Colonic mucosa (tissue), 4 donors: ENCODE measurements around the gene KRT39. TPM values are rescaled to one million over a fixed set of nuclear protein-coding genes. Genes with fewer than 3 reads are reported as not detected.
"Not testable (repeated sequence)": the region's sequence is repeated elsewhere in the genome, so short reads cannot be mapped to it uniquely, and the experiment has no call there.

Source experiments
- DNase-seq: peaks from one replicate; pipeline ENCODE4 v3.0.0-alpha.2; 2020
- H3K27ac ChIP-seq: fragments of 200-600 bp; one replicate; pipeline ENCODE4 v1.8.0; 2021
- H3K27me3 ChIP-seq: fragments of 200-600 bp; one replicate; pipeline ENCODE4 v1.8.0; 2021
- H3K36me3 ChIP-seq: fragments of 200-600 bp; one replicate; pipeline ENCODE4 v1.8.0; 2021
- H3K4me1 ChIP-seq: fragments of 200-600 bp; one replicate; pipeline ENCODE4 v1.8.0; 2021; ENCODE audit warnings: mild to moderate bottlenecking
- H3K4me3 ChIP-seq: fragments of 200-600 bp; one replicate; pipeline ENCODE4 v1.8.0; 2021
- H3K9ac ChIP-seq, 2 donors: one replicate each; pipeline ENCODE4 v1.7.0; 2013; ENCODE audit warnings: control low read depth in 2 of 2, low read depth in 2 of 2, low read length in 2 of 2
- H3K9me3 ChIP-seq: fragments of 200-600 bp; one replicate; pipeline ENCODE4 v1.8.0; 2021
- CTCF ChIP-seq: fragments of 200-600 bp; IDR thresholded peaks from one replicate; pipeline ENCODE4 v1.8.0; 2022; ENCODE audit warnings: antibody characterized with exemption, mild to moderate bottlenecking
- intact Hi-C: fragments of 100-400 bp; cut with DNase I; formaldehyde crosslinking; loops from one replicate; pipeline ENCODE4 v1.14.1; 2022
- total RNA-seq, 2 donors: library from RNA; stranded (reverse); fragmentation: NEBNext Ultra II Directional in 1 of 2; extraction: Animal tissue kit (Norgen Biotek cat#: 25700) in 1 of 2; gene quantifications; one replicate each; pipeline ENCODE4 v1.2.1, GENCODE V29; 2021
- donor health status: healthy.
- donor health status: DM: no; HTN: no; CAD: no.
- donor health status: DM: no; HTN: no; CAD: no.

KRT39 gene
- total RNA-seq, 2 donors from 2014 or later, result not detected

- no peaks in the 10 kb centered on the region for H3K36me3 ChIP-seq
- H3K9me3 ChIP-seq, result no peaks in the 10 kb centered on the region
- TF ChIP-seq CTCF, result no peak
- H3K4me1 ChIP-seq, result no peaks in the 10 kb centered on the region
- H3K4me3 ChIP-seq, result no peak overlapping the region
- intact Hi-C loops, result no loop called here
- DNase-seq, result no peak
- no peak overlapping the region for H3K9ac ChIP-seq
- no peaks in the 10 kb centered on the region for H3K27me3 ChIP-seq
- H3K27ac ChIP-seq, result no peak overlapping the region
Observed at GRCh38 chr17:40926341-40926740, 40.4 kb downstream of the KRT39 start.

- H3K36me3 ChIP-seq, result no peaks in the 10 kb centered on the region
- intact Hi-C loops, result no loop called here
- no peak overlapping the region for H3K4me3 ChIP-seq
- H3K9me3 ChIP-seq, result no peaks in the 10 kb centered on the region
- H3K27me3 ChIP-seq, result no peaks in the 10 kb centered on the region
- TF ChIP-seq CTCF, result no peak
- no peak overlapping the region for H3K27ac ChIP-seq
- no peak overlapping the region for H3K9ac ChIP-seq
- DNase-seq, result no peak
- no peaks in the 10 kb centered on the region for H3K4me1 ChIP-seq
Observed at GRCh38 chr17:40922239-40922638, 44.5 kb downstream of the KRT39 start.

- intact Hi-C loops, result no loop called here
- H3K9me3 ChIP-seq, result no peaks in the 10 kb centered on the region
- H3K27ac ChIP-seq, result no peak overlapping the region
- no peak overlapping the region for H3K9ac ChIP-seq
- no peaks in the 10 kb centered on the region for H3K27me3 ChIP-seq
- DNase-seq, result no peak
- no peaks in the 10 kb centered on the region for H3K36me3 ChIP-seq
- no peak overlapping the region for H3K4me3 ChIP-seq
- no peak for TF ChIP-seq CTCF
- H3K4me1 ChIP-seq, result no peaks in the 10 kb centered on the region
Observed at GRCh38 chr17:40921026-40921425, 45.7 kb downstream of the KRT39 start.

GRCh38 chr17:40917116-40917515 lies 49.6 kb downstream of the KRT39 start:
- H3K9ac ChIP-seq, H3K27ac ChIP-seq, H3K27me3 ChIP-seq, H3K9me3 ChIP-seq, H3K36me3 ChIP-seq, H3K4me1 ChIP-seq, H3K4me3 ChIP-seq, DNase-seq, intact Hi-C loops: not testable (repeated sequence)

- intact Hi-C loops, result no loop called here
Observed at GRCh38 chr17:40916366-40916765, 50.4 kb downstream of the KRT39 start.

GRCh38 chr17:40915721-40916256 lies 51.0 kb downstream of the KRT39 start:
- Histone ChIP-seq H3K27me3 (no peaks in the 10 kb centered on the region), H3K4me3 (no peak overlapping the region), H3K27ac (no peak overlapping the region), H3K36me3 (no peaks in the 10 kb centered on the region), H3K4me1 (no peaks in the 10 kb centered on the region), H3K9me3 (no peaks in the 10 kb centered on the region), H3K9ac (no peak overlapping the region)
- DNase-seq, result no peak
- TF ChIP-seq CTCF, result no peak
- intact Hi-C loops, result no loop called here

More at GRCh38 chr17:40916366-40916765, 50.4 kb downstream of the KRT39 start:
- Histone ChIP-seq H3K27me3 (no peaks in the 10 kb centered on the region), H3K27ac (no peak overlapping the region), H3K4me3 (no peak overlapping the region), H3K4me1 (no peaks in the 10 kb centered on the region), H3K9me3 (no peaks in the 10 kb centered on the region), H3K9ac (no peak overlapping the region), H3K36me3 (no peaks in the 10 kb centered on the region)
- no peak for DNase-seq
- TF ChIP-seq CTCF, result no peak
